ENCODE data around the gene CCDC66. TPM values are rescaled to one million over a fixed set of nuclear protein-coding genes. Genes with fewer than 3 reads are reported as not detected.

CCDC66 gene
- total RNA-seq, 2 donors from 2014 or later = 13.9 to 15.3 TPM

GRCh38 chr3:56612146-56612545, 55.2 kb downstream of the CCDC66 start:
- no peak overlapping the region for H3K27ac ChIP-seq

GRCh38 chr3:56613016-56613415, 56.0 kb downstream of the CCDC66 start:
- no peak for DNase-seq
- Histone ChIP-seq H3K4me1 (no peaks in the 10 kb centered on the region), H3K27me3 (no peaks in the 10 kb centered on the region), H3K9ac (ENCODE audit: low read depth in 2 of 2, low read length in 2 of 2) (no peak overlapping the region), H3K27ac (no peak overlapping the region), H3K9me3 (no peaks in the 10 kb centered on the region), H3K36me3 (no peaks in the 10 kb centered on the region), H3K4me3 (no peak overlapping the region)
- TF ChIP-seq CTCF (IDR thresholded peaks at IDR 0.05) = no peak
- intact Hi-C loops (cut with DNase I) = no loop called here

More at GRCh38 chr3:56612146-56612545, 55.2 kb downstream of the CCDC66 start:
- Histone ChIP-seq H3K4me3 (no peak overlapping the region), H3K27me3 (no peaks in the 10 kb centered on the region), H3K36me3 (no peaks in the 10 kb centered on the region), H3K9me3 (no peaks in the 10 kb centered on the region), H3K4me1 (no peaks in the 10 kb centered on the region), H3K9ac (ENCODE audit: low read depth in 2 of 2, low read length in 2 of 2) (no peak overlapping the region)
- TF ChIP-seq CTCF (IDR thresholded peaks at IDR 0.05) = no peak
- intact Hi-C loops (cut with DNase I) = no loop called here
- DNase-seq = no peak

- no peak overlapping the region for H3K9ac ChIP-seq (ENCODE audit: low read depth in 2 of 2, low read length in 2 of 2)
- no peak for TF ChIP-seq CTCF (IDR thresholded peaks at IDR 0.05)
Measured at GRCh38 chr3:56616478-56617006, 59.6 kb downstream of the CCDC66 start.

GRCh38 chr3:56620371-56620770, 63.4 kb downstream of the CCDC66 start:
- H3K4me1 ChIP-seq = no peaks in the 10 kb centered on the region
- H3K27me3 ChIP-seq = no peaks in the 10 kb centered on the region
- H3K36me3 ChIP-seq = peaks cover 19% of the 10 kb centered on the region
- intact Hi-C loops (cut with DNase I) = no loop called here
- no peaks in the 10 kb centered on the region for H3K9me3 ChIP-seq
- no peak overlapping the region for H3K27ac ChIP-seq
- H3K9ac ChIP-seq (ENCODE audit: low read depth in 2 of 2, low read length in 2 of 2) = no peak overlapping the region
- no peak for TF ChIP-seq CTCF (IDR thresholded peaks at IDR 0.05)
- no peak for DNase-seq
- no peak overlapping the region for H3K4me3 ChIP-seq

More at GRCh38 chr3:56616478-56617006, 59.6 kb downstream of the CCDC66 start:
- intact Hi-C loops (cut with DNase I) = no loop called here
- H3K27ac ChIP-seq = no peak overlapping the region
- H3K36me3 ChIP-seq = peaks cover 11% of the 10 kb centered on the region
- no peaks in the 10 kb centered on the region for H3K27me3 ChIP-seq
- no peak overlapping the region for H3K4me3 ChIP-seq
- H3K4me1 ChIP-seq = no peaks in the 10 kb centered on the region
- no peaks in the 10 kb centered on the region for H3K9me3 ChIP-seq
- no peak for DNase-seq

GRCh38 chr3:56621681-56622080, 64.7 kb downstream of the CCDC66 start:
- Histone ChIP-seq H3K36me3 (peaks cover 19% of the 10 kb centered on the region), H3K27ac (peak overlapping the region; percentile 7)

More at GRCh38 chr3:56621681-56622080, 64.7 kb downstream of the CCDC66 start:
- H3K9me3 ChIP-seq = no peaks in the 10 kb centered on the region
- no peak overlapping the region for H3K4me3 ChIP-seq
- no peaks in the 10 kb centered on the region for H3K4me1 ChIP-seq
- TF ChIP-seq CTCF (IDR thresholded peaks at IDR 0.05) = no peak
- no peak overlapping the region for H3K9ac ChIP-seq (ENCODE audit: low read depth in 2 of 2, low read length in 2 of 2)
- DNase-seq = no peak
- H3K27me3 ChIP-seq = no peaks in the 10 kb centered on the region
- intact Hi-C loops (cut with DNase I) = no loop called here
